Measurements from ENCODE around the gene ZBTB7C. TPM values are rescaled to one million over a fixed set of nuclear protein-coding genes. Genes with fewer than 3 reads are reported as not detected.

Gene ZBTB7C
- polyA plus RNA-seq, 1 donor, result 1.7 TPM

DNA sequence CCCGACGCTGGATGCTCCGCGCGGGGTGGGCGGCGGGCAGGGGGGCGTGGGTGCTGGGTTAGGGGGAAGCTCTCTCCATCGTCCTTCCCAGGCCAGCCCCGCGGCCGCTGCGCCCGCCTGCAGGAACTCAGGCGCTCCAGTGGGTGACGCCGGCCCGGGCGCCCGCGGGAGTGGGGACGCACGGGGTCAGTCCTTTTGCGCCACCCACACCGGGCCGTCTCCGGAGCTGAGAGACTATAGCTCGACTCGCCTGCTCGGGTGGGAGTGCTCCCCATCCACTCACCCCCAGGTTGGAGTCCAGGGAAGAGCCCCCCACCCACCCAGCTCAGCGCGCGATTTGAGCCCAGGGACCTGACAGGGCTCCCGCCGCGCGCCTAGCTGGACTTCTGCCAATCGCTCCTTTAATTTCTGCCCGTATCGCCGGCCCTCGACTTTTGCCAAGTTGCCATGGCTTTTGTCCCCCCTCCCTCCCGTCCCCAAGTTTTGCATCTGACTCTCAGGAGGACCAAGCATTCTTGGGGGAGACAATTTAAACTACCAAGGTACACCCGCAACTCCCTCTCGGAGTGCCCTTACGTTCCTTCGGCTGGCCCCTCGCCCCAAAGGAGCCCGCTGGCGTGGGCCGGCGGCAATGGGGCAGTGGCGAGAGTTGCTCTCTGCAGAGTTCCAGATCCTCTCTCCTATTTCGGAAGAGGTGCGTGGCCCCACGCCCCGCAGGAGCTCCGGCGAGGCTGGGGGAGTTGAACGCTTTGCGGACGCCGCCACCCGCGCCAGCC lies 272.9 kb downstream of the ZBTB7C start:
- H3K27me3 ChIP-seq (ENCODE audit: control insufficient read depth, insufficient read depth, low read length), result peaks cover 29% of the 10 kb centered on the region
- DNase-seq, result peak in 1 of 2 donors; percentile 47
- H3K27ac ChIP-seq (ENCODE audit: low read length), result no peak overlapping the region
- no peaks in the 10 kb centered on the region for H3K36me3 ChIP-seq (ENCODE audit: control insufficient read depth, insufficient read depth, low read length)
- peak overlapping the region; percentile 53 for H3K4me3 ChIP-seq (ENCODE audit: low read length)
- H3K4me1 ChIP-seq (ENCODE audit: control insufficient read depth, insufficient read depth, low read length), result peaks cover 30% of the 10 kb centered on the region
- WGBS (ENCODE audit: insufficient coverage, low lambda C conversion rate), result no CpG with 5 or more reads among the region's 65 CpGs
- H3K9me3 ChIP-seq (ENCODE audit: control insufficient read depth, low read depth, low read length), result no peaks in the 10 kb centered on the region

DNA sequence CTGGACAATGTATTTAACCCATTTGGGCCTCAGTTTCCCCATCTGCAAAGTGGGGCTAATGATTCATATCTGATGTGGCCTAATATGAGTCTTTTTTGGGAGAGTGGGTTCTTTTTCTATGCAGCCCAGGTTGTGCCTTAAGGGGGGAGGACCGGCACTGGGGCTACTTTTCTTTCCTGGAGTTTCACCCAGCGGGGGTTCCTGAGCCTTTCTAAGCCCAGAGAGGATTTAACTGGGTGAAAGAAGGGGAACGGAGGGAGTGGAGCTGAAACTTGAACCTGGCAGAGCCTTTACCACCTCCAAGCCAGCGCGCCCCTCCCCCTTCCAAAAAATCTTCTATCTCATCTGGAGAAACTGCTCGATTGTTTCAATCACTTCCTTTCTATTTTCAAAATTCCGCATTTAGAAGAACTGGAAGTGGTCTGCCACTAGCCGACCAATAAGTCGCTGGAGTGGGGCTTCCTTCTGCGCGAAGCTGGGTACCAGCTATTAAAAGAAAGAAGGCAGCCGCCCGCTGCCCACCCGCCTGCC lies 273.7 kb downstream of the ZBTB7C start:
- WGBS (ENCODE audit: insufficient coverage, low lambda C conversion rate), result 25% methylated on average over 2 of the region's 14 CpGs
- Histone ChIP-seq H3K9me3 (ENCODE audit: control insufficient read depth, low read depth, low read length) (no peaks in the 10 kb centered on the region), H3K4me1 (ENCODE audit: control insufficient read depth, insufficient read depth, low read length) (peaks cover 30% of the 10 kb centered on the region), H3K27me3 (ENCODE audit: control insufficient read depth, insufficient read depth, low read length) (peaks cover 29% of the 10 kb centered on the region), H3K36me3 (ENCODE audit: control insufficient read depth, insufficient read depth, low read length) (no peaks in the 10 kb centered on the region), H3K4me3 (ENCODE audit: low read length) (peak overlapping the region; percentile 53), H3K27ac (ENCODE audit: low read length) (no peak overlapping the region)
- no peak for DNase-seq

DNA sequence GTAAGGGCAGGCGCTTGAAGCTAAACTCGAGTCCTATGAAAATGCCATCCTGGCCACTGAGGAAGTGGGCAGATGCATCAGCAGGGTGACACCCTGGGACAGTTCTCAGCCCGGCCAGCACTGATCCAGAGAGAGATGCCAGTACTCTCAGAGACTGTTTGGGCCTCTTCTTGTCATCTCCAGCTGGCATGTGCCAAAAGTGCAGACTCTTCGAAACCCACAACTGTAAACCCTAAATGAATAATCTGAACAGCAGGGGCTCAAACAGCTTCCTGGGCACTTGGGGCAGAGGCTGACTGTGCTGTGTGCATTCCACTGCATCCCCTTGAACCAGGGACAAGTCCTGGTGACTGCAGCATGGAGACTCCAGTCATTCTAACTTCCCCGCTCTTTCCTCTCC lies 274.6 kb downstream of the ZBTB7C start:
- no CpG with 5 or more reads among the region's 5 CpGs for WGBS (ENCODE audit: insufficient coverage, low lambda C conversion rate)
- no peak for DNase-seq
- H3K9me3 ChIP-seq (ENCODE audit: control insufficient read depth, low read depth, low read length), result no peaks in the 10 kb centered on the region
- H3K4me3 ChIP-seq (ENCODE audit: low read length), result no peak overlapping the region
- no peak overlapping the region for H3K27ac ChIP-seq (ENCODE audit: low read length)
- peaks cover 29% of the 10 kb centered on the region for H3K27me3 ChIP-seq (ENCODE audit: control insufficient read depth, insufficient read depth, low read length)
- H3K36me3 ChIP-seq (ENCODE audit: control insufficient read depth, insufficient read depth, low read length), result no peaks in the 10 kb centered on the region
- H3K4me1 ChIP-seq (ENCODE audit: control insufficient read depth, insufficient read depth, low read length), result peaks cover 23% of the 10 kb centered on the region

DNA sequence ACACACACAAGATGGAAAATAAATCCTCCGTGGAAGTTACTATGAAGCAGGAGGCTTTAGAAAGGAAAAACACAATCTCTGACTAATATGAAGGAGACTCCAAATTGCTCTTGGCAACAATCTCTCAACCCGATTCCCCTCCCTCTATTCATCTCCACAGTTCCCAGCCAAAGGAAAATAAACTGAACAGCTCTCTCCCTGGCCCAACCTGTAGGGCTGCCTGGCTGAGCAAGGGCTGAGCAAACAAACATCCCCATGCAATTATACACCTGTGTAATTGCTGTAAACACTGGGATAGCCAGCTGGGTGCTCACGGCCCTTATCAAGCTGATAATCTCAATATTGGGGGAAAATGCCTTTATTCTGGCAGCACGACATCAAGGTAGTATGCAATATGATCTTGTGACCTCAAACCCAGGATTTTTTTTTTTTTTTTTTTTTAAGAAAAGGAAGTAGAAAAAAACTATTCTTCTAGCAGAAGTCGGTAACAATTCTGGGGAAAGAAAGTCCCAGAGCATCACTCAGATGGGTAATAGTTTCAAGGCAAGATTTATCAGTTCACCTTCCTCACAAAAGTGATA lies 275.4 kb downstream of the ZBTB7C start:
- Histone ChIP-seq H3K4me3 (ENCODE audit: low read length) (no peak overlapping the region), H3K27me3 (ENCODE audit: control insufficient read depth, insufficient read depth, low read length) (peaks cover 29% of the 10 kb centered on the region), H3K36me3 (ENCODE audit: control insufficient read depth, insufficient read depth, low read length) (no peaks in the 10 kb centered on the region), H3K4me1 (ENCODE audit: control insufficient read depth, insufficient read depth, low read length) (peaks cover 15% of the 10 kb centered on the region), H3K9me3 (ENCODE audit: control insufficient read depth, low read depth, low read length) (no peaks in the 10 kb centered on the region), H3K27ac (ENCODE audit: low read length) (no peak overlapping the region)
- DNase-seq, result peak in 1 of 2 donors; percentile 62
- no CpG with 5 or more reads among the region's 5 CpGs for WGBS (ENCODE audit: insufficient coverage, low lambda C conversion rate)

DNA sequence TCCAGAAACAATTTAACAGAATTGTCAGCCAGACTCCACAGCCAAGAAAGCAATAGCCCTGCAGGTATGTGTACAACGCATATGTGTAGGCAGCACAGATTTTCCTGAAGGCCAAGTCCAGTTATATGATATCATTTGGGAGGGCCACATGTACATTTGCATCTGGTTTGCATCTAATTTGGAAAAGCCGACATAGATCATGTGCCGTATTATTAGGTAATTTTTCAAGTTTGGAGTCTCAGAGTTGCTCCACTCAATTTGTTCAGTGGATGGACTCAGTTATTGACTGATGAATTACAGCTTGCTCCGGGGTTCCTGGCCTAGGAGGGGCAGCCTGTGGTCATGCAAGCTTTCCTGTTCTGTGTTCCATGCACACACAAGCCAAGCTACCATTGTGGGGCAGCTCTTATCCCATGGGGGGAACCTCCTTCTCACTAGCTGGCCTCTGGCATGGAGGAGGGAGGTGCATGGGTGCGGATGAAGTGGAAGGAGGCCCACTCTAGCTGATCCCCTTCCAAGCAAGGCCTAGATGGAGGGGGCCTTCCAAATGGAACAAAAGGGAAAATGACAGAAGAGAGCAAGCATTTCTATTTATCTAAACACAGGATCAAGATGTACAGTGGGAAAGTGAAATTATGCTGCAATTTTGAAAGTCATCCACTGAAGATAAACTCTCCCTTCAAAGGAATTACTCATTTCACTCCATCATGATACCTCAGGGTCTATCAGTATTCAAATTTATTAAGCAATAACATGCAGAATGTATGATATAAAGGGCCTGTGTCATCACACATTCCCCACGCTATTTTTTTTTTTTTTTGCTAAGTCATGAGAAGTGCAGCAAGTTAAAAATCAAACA lies 276.2 kb downstream of the ZBTB7C start:
- Histone ChIP-seq H3K36me3 (ENCODE audit: control insufficient read depth, insufficient read depth, low read length) (no peaks in the 10 kb centered on the region), H3K9me3 (ENCODE audit: control insufficient read depth, low read depth, low read length) (no peaks in the 10 kb centered on the region), H3K27me3 (ENCODE audit: control insufficient read depth, insufficient read depth, low read length) (peaks cover 27% of the 10 kb centered on the region), H3K4me3 (ENCODE audit: low read length) (no peak overlapping the region), H3K4me1 (ENCODE audit: control insufficient read depth, insufficient read depth, low read length) (peaks cover 14% of the 10 kb centered on the region), H3K27ac (ENCODE audit: low read length) (no peak overlapping the region)
- WGBS (ENCODE audit: insufficient coverage, low lambda C conversion rate), result 48% methylated on average over 2 of the region's 6 CpGs
- no peak for DNase-seq

DNA sequence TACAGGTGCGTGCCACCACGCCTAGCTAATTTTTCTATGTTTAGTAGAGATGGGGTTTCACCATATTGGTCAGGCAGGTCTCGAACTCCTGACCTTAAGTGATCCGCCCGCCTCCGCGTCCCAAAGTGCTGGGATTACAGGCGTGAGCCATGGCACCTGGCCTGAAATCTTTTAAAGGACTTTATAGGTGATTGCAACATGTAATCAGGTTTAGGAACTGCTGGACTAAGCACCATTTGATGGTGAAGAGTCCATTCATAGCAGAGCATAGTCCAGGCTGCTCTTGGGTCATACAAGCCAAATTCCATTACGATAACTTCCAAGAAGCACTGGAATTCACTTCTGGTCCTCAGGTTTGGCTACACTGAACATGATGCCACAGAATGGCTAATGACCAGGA lies 278.1 kb downstream of the ZBTB7C start:
- Histone ChIP-seq H3K27ac (ENCODE audit: low read length) (no peak overlapping the region), H3K27me3 (ENCODE audit: control insufficient read depth, insufficient read depth, low read length) (peaks cover 12% of the 10 kb centered on the region), H3K4me1 (ENCODE audit: control insufficient read depth, insufficient read depth, low read length) (peaks cover 11% of the 10 kb centered on the region), H3K4me3 (ENCODE audit: low read length) (no peak overlapping the region), H3K9me3 (ENCODE audit: control insufficient read depth, low read depth, low read length) (no peaks in the 10 kb centered on the region), H3K36me3 (ENCODE audit: control insufficient read depth, insufficient read depth, low read length) (no peaks in the 10 kb centered on the region)
- WGBS (ENCODE audit: insufficient coverage, low lambda C conversion rate), result no CpG with 5 or more reads among the region's 9 CpGs
- DNase-seq, result peak in 1 of 2 donors; percentile 26

DNA sequence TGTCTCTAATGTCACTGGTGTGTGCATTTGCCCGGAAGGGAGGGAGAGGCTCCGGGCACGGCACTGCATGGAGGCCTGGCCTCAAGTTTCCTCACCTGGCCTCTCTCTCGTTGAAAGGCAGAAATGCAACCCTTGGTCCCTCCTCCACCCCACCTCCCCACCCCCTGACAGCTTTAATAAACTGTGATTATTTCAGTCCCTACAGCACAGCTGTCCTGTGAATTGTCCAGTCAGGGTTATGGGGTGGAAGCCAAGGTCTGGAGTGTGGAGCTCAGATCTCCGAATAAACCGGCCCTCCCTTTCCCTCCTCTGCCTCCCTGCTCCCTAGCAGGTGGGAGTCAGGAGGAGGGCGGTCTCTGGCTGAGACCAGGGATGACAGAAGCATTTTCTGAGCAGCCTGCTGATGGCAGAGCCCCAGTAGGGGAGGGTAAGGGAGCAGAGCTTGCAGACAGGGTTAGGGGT lies 279.5 kb downstream of the ZBTB7C start:
- Histone ChIP-seq H3K27me3 (ENCODE audit: control insufficient read depth, insufficient read depth, low read length) (peaks cover 2% of the 10 kb centered on the region), H3K4me1 (ENCODE audit: control insufficient read depth, insufficient read depth, low read length) (peaks cover 10% of the 10 kb centered on the region), H3K36me3 (ENCODE audit: control insufficient read depth, insufficient read depth, low read length) (no peaks in the 10 kb centered on the region), H3K4me3 (ENCODE audit: low read length) (no peak overlapping the region), H3K27ac (ENCODE audit: low read length) (no peak overlapping the region), H3K9me3 (ENCODE audit: control insufficient read depth, low read depth, low read length) (no peaks in the 10 kb centered on the region)
- no peak for DNase-seq
- WGBS (ENCODE audit: insufficient coverage, low lambda C conversion rate), result no CpG with 5 or more reads among the region's 7 CpGs

DNA sequence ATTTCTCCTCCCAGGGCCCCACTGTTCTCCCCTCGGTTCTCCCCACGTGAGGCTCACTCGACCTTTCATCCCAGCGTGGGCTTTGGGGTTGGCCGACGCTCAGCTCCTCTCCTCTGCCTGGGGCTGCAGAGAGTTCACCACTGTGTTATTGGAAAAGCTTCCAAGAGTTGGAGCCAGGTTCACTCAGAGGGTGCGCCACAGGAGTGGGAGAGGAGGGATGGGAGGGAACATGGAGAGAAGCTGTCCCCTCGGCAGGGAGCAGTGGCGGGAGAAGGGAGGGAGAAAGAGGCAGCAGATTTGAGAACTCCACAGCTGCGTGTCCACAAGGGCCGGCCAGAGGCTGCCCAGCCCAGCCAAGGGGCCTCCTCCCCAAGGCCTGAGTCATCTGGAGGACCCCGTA lies 281.6 kb downstream of the ZBTB7C start:
- H3K27ac ChIP-seq (ENCODE audit: low read length), result no peak overlapping the region
- no peaks in the 10 kb centered on the region for H3K36me3 ChIP-seq (ENCODE audit: control insufficient read depth, insufficient read depth, low read length)
- DNase-seq, result no peak
- H3K4me1 ChIP-seq (ENCODE audit: control insufficient read depth, insufficient read depth, low read length), result peaks cover 3% of the 10 kb centered on the region
- H3K9me3 ChIP-seq (ENCODE audit: control insufficient read depth, low read depth, low read length), result no peaks in the 10 kb centered on the region
- no peak overlapping the region for H3K4me3 ChIP-seq (ENCODE audit: low read length)
- no peaks in the 10 kb centered on the region for H3K27me3 ChIP-seq (ENCODE audit: control insufficient read depth, insufficient read depth, low read length)
- WGBS (ENCODE audit: insufficient coverage, low lambda C conversion rate), result no CpG with 5 or more reads among the region's 12 CpGs

DNA sequence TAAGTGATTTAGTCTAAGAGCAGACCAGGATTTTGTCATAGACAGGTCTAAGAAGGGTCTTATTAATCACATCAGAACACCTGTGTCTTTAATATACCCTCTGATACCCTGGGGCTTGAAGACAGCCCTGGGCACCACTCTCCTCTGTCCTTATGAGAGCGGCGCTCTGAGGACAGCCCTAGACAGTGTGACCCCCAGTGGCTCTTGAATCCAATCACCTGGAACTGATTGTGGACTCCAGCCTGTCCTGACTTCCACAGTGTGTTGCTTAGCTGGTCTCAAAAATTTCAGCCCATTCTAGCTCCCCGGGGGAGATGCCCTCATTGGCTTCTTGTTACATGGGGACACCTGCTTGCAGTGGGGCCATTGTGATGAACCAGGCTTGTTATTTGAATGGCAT lies 282.9 kb downstream of the ZBTB7C start:
- Histone ChIP-seq H3K27me3 (ENCODE audit: control insufficient read depth, insufficient read depth, low read length) (no peaks in the 10 kb centered on the region), H3K4me1 (ENCODE audit: control insufficient read depth, insufficient read depth, low read length) (peaks cover 2% of the 10 kb centered on the region), H3K9me3 (ENCODE audit: control insufficient read depth, low read depth, low read length) (no peaks in the 10 kb centered on the region), H3K36me3 (ENCODE audit: control insufficient read depth, insufficient read depth, low read length) (no peaks in the 10 kb centered on the region), H3K4me3 (ENCODE audit: low read length) (no peak overlapping the region), H3K27ac (ENCODE audit: low read length) (no peak overlapping the region)
- DNase-seq, result no peak
- WGBS (ENCODE audit: insufficient coverage, low lambda C conversion rate), result no CpG with 5 or more reads among the region's 3 CpGs

DNA sequence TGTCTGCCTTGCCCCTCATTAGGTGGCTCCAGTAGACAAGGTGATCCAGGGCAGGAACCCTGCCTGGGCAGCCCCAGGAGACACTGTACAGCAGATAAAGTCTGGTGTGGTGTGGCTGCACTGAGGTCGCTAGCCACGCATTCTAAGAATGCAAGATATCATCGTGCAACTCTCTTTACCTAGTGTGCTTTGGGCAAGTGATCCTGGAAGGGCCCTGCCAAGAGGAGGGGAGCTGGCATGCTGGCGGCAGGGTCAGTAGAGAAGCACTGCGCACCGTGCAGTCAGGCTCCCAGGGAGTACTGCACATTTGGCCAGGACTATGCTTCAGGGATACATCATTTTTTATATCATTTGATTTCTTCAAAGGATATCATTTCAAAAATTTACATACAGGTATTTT lies 283.5 kb downstream of the ZBTB7C start:
- DNase-seq, result no peak
- no peaks in the 10 kb centered on the region for H3K9me3 ChIP-seq (ENCODE audit: control insufficient read depth, low read depth, low read length)
- H3K4me1 ChIP-seq (ENCODE audit: control insufficient read depth, insufficient read depth, low read length), result peaks cover 2% of the 10 kb centered on the region
- no CpG with 5 or more reads among the region's 6 CpGs for WGBS (ENCODE audit: insufficient coverage, low lambda C conversion rate)
- H3K27ac ChIP-seq (ENCODE audit: low read length), result no peak overlapping the region
- H3K27me3 ChIP-seq (ENCODE audit: control insufficient read depth, insufficient read depth, low read length), result no peaks in the 10 kb centered on the region
- H3K36me3 ChIP-seq (ENCODE audit: control insufficient read depth, insufficient read depth, low read length), result no peaks in the 10 kb centered on the region
- no peak overlapping the region for H3K4me3 ChIP-seq (ENCODE audit: low read length)

All from large intestine (tissue), 3 donors.